ENCODE data around the gene DNAJC28.
A peak's percentile ranks its signal among the peaks of the same experiment; 100 is the strongest.
"Not testable (repeated sequence)": the region's sequence is repeated elsewhere in the genome, so short reads cannot be mapped to it uniquely, and the experiment has no call there.

Gene DNAJC28

GRCh38 chr21:33480481-33481103 is 10.9 kb downstream of the DNAJC28 start:
- DNase-seq: no peak

GRCh38 chr21:33479679-33480480 is 11.6 kb downstream of the DNAJC28 start, which contains the start of gene TMEM50B:
TMEM50B (minus strand) TSS chr21:33479974; CDS start chr21:33468885, 11,089 bp downstream.
- DNase-seq: peak; percentile 88

GRCh38 chr21:33478935-33479678 is 12.4 kb downstream of the DNAJC28 start:
- peak; percentile 38 for DNase-seq

- DNase-seq: no peak
Measured at GRCh38 chr21:33478182-33478581, 13.3 kb downstream of the DNAJC28 start.

- no peak for DNase-seq
Measured at GRCh38 chr21:33477066-33477465, 14.4 kb downstream of the DNAJC28 start.

GRCh38 chr21:33473344-33473743 is 18.2 kb downstream of the DNAJC28 start:
- no peak for DNase-seq

- no peak for DNase-seq
Measured at GRCh38 chr21:33470701-33471100, 20.8 kb downstream of the DNAJC28 start.

GRCh38 chr21:33469183-33469582 is 22.3 kb downstream of the DNAJC28 start:
- not testable (repeated sequence) for DNase-seq

GRCh38 chr21:33461538-33462250 is 29.8 kb downstream of the DNAJC28 start:
- DNase-seq: no peak

- DNase-seq: no peak
Measured at GRCh38 chr21:33458861-33459260, 32.7 kb downstream of the DNAJC28 start.

- no peak for DNase-seq
Measured at GRCh38 chr21:33455686-33456446, 35.6 kb downstream of the DNAJC28 start.

GRCh38 chr21:33452362-33452761 is 39.2 kb downstream of the DNAJC28 start:
- no peak for DNase-seq

GRCh38 chr21:33451634-33452071 is 39.9 kb downstream of the DNAJC28 start:
- no peak for DNase-seq

- DNase-seq: no peak
Measured at GRCh38 chr21:33449616-33450015, 41.9 kb downstream of the DNAJC28 start.

GRCh38 chr21:33446620-33447019 is 44.9 kb downstream of the DNAJC28 start:
- DNase-seq: not testable (repeated sequence)

GRCh38 chr21:33444499-33444898 is 47.0 kb downstream of the DNAJC28 start:
- no peak for DNase-seq

- no peak for DNase-seq
Measured at GRCh38 chr21:33443194-33443593, 48.3 kb downstream of the DNAJC28 start.

- no peak for DNase-seq
Measured at GRCh38 chr21:33441489-33442477, 49.7 kb downstream of the DNAJC28 start.
